Measurements from ENCODE around the gene ARIH2. TPM values are rescaled to one million over a fixed set of nuclear protein-coding genes. Genes with fewer than 3 reads are reported as not detected.

Gene ARIH2
- total and polyA plus RNA-seq, 9 of the 15 experiments (the other 6 are each of a cell fraction or from before 2014, with no cell fraction given), result 27.0 to 120 (median 108) TPM

- Histone ChIP-seq H3K4me2 (ENCODE audit: insufficient read depth, low read length) (peak overlapping the region; percentile 82), H3K9me1 (ENCODE audit: control insufficient read depth, insufficient read depth, low read length) (no peaks in the 10 kb centered on the region), H3K9ac (ENCODE audit: insufficient read depth in 1 of 2, low read depth in 2 of 2, low read length in 2 of 2) (peak overlapping the region; percentile 69 to 89), H3K36me3 (ENCODE audit: control insufficient read depth, insufficient read depth, low read length) (no peaks in the 10 kb centered on the region), H3K27ac (ENCODE audit: extremely low read depth, low read depth, low read length) (peak overlapping the region; percentile 64), H3K4me3 (peak overlapping the region; percentile 73), H2AFZ (ENCODE audit: low read depth, low read length) (peak overlapping the region; percentile 90), H3K9me3 (replicated peaks; ENCODE audit: control insufficient read depth, insufficient read depth, low read depth, low read length) (no peaks in the 10 kb centered on the region), H3K4me1 (replicated peaks in 1 of 2; ENCODE audit: control insufficient read depth in 2 of 2, insufficient read depth in 2 of 2, low read length in 2 of 2) (peaks cover 7 to 12% of the 10 kb centered on the region in 2 experiments; a peak in 3 of 5 replicates), H4K20me1 (replicated peaks; ENCODE audit: control insufficient read depth, insufficient read depth, low read length) (no peaks in the 10 kb centered on the region), H3K79me2 (ENCODE audit: control insufficient read depth, insufficient read depth, low read length) (peaks cover 13% of the 10 kb centered on the region; the same call in 2 of the 3 replicates), H3K27me3 (ENCODE audit: control insufficient read depth in 2 of 2, insufficient read depth in 2 of 2, low read length in 2 of 2) (no peaks in the 10 kb centered on the region)
- TSS peak; percentile 71 for BruUV-seq (replicated peaks)
- 14% methylated on average over 15 of the region's 17 CpGs for WGBS (ENCODE audit: insufficient coverage, low coverage, missing lambda C conversion rate)
- intact Hi-C loops (cut with micrococcal nuclease), result loop anchor here (5.0 kb wide), 1 partner anchor 50 kb away; the partner anchor contains the start of gene PRKAR2A
- no peak for TF ChIP-seq U2AF2 (optimal IDR thresholded peaks at IDR 0.05; ENCODE audit: low read depth, low read length)
- peak; percentile 44 for TF ChIP-seq SPI1 (IDR thresholded peaks at IDR 0.05; ENCODE audit: borderline replicate concordance, low read depth, low read length)
- no peak for TF ChIP-seq ZNF431 (CRISPR knock-in tag; IDR thresholded peaks at IDR 0.05)
- no peak for TF ChIP-seq ZNF79 (CRISPR knock-in tag; IDR thresholded peaks at IDR 0.05; ENCODE audit: low read depth)
- peak; percentile 2 for TF ChIP-seq HMGN3 (IDR thresholded peaks at IDR 0.05; ENCODE audit: borderline replicate concordance, extremely low read depth, insufficient read length, low read depth, low read length)
- 0 out of 2 replicates have a peak, but pooled peaks have one; percentile 16 for TF ChIP-seq ZNF316 (IDR thresholded peaks at IDR 0.05)
- no peak for TF ChIP-seq IFI16 (CRISPR knock-in tag; IDR thresholded peaks at IDR 0.05)
- TF ChIP-seq RAD21 (CRISPR knock-in tag; conservative IDR thresholded peaks at IDR 0.05 in 1 of 2, IDR thresholded peaks at IDR 0.05 in 1 of 2), result 0 out of 4 replicates have a peak, but pooled peaks of 1 of the 2 experiments have one; percentile 2
- peak; percentile 46 for TF ChIP-seq NFE2 (IDR thresholded peaks at IDR 0.05; ENCODE audit: low read depth)
- TF ChIP-seq CREB5 (CRISPR knock-in tag; IDR thresholded peaks at IDR 0.05), result no peak
- no peak for TF ChIP-seq ZNF717 (CRISPR knock-in tag; IDR thresholded peaks at IDR 0.05)
- no peak for TF ChIP-seq ZNF175 (CRISPR knock-in tag; IDR thresholded peaks at IDR 0.05; ENCODE audit: low read depth)
- FAIRE-seq (no peak), DNase-seq (ENCODE audit: extremely low read depth in 1 of 4, low spot score in 3 of 4) (peak in 1 of 4 experiments; percentile 33), ATAC-seq (peak; percentile 20)
- CTCF ChIA-PET (ENCODE audit: low intra/inter-chr PET ratio), result interaction anchor here (0.5 kb wide), 1 partner anchor 40 kb away, joined by 4 read pairs; no protein-coding TSS in a partner anchor
- in situ Hi-C loops (cut with MboI), result no loop called here
- POLR2A ChIA-PET, result interaction anchor here (0.5 to 2.5 kb wide), 3 partner anchors 11 to 162 kb away, joined by 4 to 8 read pairs (median 5); partner anchors contain the start of gene ARIH2
These were observed 20.9 kb upstream of the ARIH2 start for GRCh38 chr3:48897460-48898376.
